GM03348 (cell line): Measurements from ENCODE around the gene BTBD17.

Source experiments
- DNase-seq: peaks from one replicate; pipeline ENCODE4 v3.0.0; 2012; ENCODE audit warnings: low spot score

The BTBD17 gene

GRCh38 chr17:74358697-74359096, 3.0 kb downstream of the BTBD17 start:
- DNase-seq, result no peak

GRCh38 chr17:74357466-74357809, 4.2 kb downstream of the BTBD17 start:
- DNase-seq, result no peak

GRCh38 chr17:74356646-74357465, 4.8 kb downstream of the BTBD17 start:
- DNase-seq, result no peak

- DNase-seq, result no peak
Measured at GRCh38 chr17:74355065-74355464, 6.6 kb downstream of the BTBD17 start.

- no peak for DNase-seq
Measured at GRCh38 chr17:74354561-74354960, 7.1 kb downstream of the BTBD17 start.

GRCh38 chr17:74354123-74354522, 7.5 kb downstream of the BTBD17 start:
- DNase-seq, result no peak

GRCh38 chr17:74353446-74354060, 8.1 kb downstream of the BTBD17 start:
- no peak for DNase-seq

- DNase-seq, result no peak
Measured at GRCh38 chr17:74351552-74352210, 10.0 kb downstream of the BTBD17 start.

GRCh38 chr17:74350486-74350885, 11.2 kb downstream of the BTBD17 start:
- no peak for DNase-seq

GRCh38 chr17:74349120-74349519, 12.5 kb downstream of the BTBD17 start:
- no peak for DNase-seq

- DNase-seq, result no peak
Measured at GRCh38 chr17:74347646-74348045, 14.0 kb downstream of the BTBD17 start.

- no peak for DNase-seq
Measured at GRCh38 chr17:74345433-74346241, 16.0 kb downstream of the BTBD17 start.

- DNase-seq, result no peak
Measured at GRCh38 chr17:74344658-74345057, 17.0 kb downstream of the BTBD17 start.

- DNase-seq, result no peak
Measured at GRCh38 chr17:74343526-74344284, 18.0 kb downstream of the BTBD17 start.

- DNase-seq, result no peak
Measured at GRCh38 chr17:74343121-74343520, 18.5 kb downstream of the BTBD17 start.

- no peak for DNase-seq
Measured at GRCh38 chr17:74342224-74342623, 19.4 kb downstream of the BTBD17 start.

GRCh38 chr17:74340470-74341023, 21.1 kb downstream of the BTBD17 start:
- no peak for DNase-seq

- no peak for DNase-seq
Measured at GRCh38 chr17:74339537-74340195, 22.0 kb downstream of the BTBD17 start.

- DNase-seq, result no peak
Measured at GRCh38 chr17:74337834-74338500, 23.7 kb downstream of the BTBD17 start.

- no peak for DNase-seq
Measured at GRCh38 chr17:74336307-74336706, 25.4 kb downstream of the BTBD17 start.
